ENCODE results near the gene NAA30.

Gene NAA30

GRCh38 chr14:57400556-57401494 lies 10.4 kb downstream of the NAA30 start:
- DNase-seq, result no peak

GRCh38 chr14:57401501-57401900 lies 11.1 kb downstream of the NAA30 start:
- DNase-seq, result no peak

- DNase-seq, result no peak
These were observed 11.9 kb downstream of the NAA30 start for GRCh38 chr14:57402173-57402852.

GRCh38 chr14:57403521-57403864 lies 13.1 kb downstream of the NAA30 start:
- DNase-seq, result no peak

- no peak for DNase-seq
These were observed 15.2 kb downstream of the NAA30 start for GRCh38 chr14:57405562-57405961.

GRCh38 chr14:57408037-57408436 lies 17.7 kb downstream of the NAA30 start:
- no peak for DNase-seq

GRCh38 chr14:57408634-57409033 lies 18.2 kb downstream of the NAA30 start:
- DNase-seq, result no peak

GRCh38 chr14:57412341-57412740 lies 22.0 kb downstream of the NAA30 start:
- DNase-seq, result no peak

- no peak for DNase-seq
These were observed 23.5 kb downstream of the NAA30 start for GRCh38 chr14:57413849-57414248.

GRCh38 chr14:57417228-57417627 lies 26.8 kb downstream of the NAA30 start:
- DNase-seq, result no peak

- no peak for DNase-seq
These were observed 28.6 kb downstream of the NAA30 start for GRCh38 chr14:57418999-57419398.

- no peak for DNase-seq
These were observed 29.6 kb downstream of the NAA30 start for GRCh38 chr14:57420033-57420432.

GRCh38 chr14:57420986-57421385 lies 30.6 kb downstream of the NAA30 start:
- DNase-seq, result no peak

- DNase-seq, result no peak
These were observed 45.5 kb downstream of the NAA30 start for GRCh38 chr14:57435923-57436322.

- DNase-seq, result no peak
These were observed 71.5 kb downstream of the NAA30 start for GRCh38 chr14:57461777-57462320.

- DNase-seq, result no peak
These were observed 72.2 kb downstream of the NAA30 start for GRCh38 chr14:57462551-57462950.

GRCh38 chr14:57464008-57464730 lies 73.8 kb downstream of the NAA30 start:
- no peak for DNase-seq

All from stimulated activated CD4-positive, alpha-beta T cell treated with anti-CD3 and anti-CD28 coated beads, Interleukin-15, amount 100 ng/mL, for 24 hours (primary cell).